Measurements from ENCODE around the gene FANCE. TPM values are rescaled to one million over a fixed set of nuclear protein-coding genes. Genes with fewer than 3 reads are reported as not detected.

The FANCE gene
- total RNA-seq, 1 experiment from 2014 or later, result 21.0 TPM

DNA sequence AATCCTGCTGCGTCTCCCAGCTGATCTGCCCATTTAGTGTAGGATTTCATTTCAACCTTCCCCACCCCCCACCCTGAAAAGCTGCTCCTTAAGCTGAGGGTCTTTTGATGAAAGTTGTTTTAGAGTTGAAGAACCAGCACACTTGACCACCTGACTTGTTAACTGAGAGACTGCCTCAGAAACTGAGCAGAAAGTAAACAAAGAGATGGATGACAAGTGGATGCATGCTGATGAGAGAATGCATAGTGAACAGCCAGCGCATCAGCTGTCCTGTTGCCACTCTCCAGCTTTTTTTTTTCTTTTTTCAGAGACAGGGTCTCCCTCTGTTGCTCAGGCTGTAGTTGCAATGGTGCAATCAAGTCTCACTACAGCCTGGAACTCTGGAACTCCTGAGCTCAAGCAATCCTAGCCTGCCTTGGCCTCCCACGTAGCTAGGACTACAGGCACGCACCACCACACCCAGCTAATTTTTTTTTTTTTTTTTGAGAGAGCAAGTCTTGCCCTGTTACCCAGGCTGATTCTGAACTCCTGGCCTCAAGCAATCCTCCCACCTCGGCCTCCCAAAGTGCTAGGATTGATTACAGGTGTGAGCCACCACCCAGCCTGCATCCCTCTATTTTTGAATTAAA, 25.5 kb downstream of the FANCE start:
- in situ Hi-C loops (cut with HindIII; ENCODE audit: low sequenced_read_pairs), result no loop called here
- no peak for DNase-seq (ENCODE audit: low spot score)

DNA sequence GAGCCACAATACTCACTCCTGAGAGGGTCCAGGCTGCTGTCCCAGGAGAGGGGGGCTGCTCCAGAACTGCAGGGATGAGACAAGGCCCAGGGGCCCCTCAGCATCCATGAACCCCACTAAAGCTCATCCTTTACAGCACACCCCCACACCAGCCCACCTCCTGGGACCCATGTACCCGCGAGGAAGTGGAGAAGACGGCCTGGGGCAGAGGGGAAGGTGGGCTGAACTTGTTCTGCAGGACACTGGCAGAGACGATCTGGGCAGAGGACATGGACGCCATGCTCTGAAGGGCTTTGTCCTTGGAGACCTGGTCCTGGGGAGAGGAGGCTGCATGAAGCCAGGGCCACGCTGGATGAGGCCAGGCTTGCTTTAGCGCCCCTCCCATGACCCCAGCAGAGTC, 26.1 kb downstream of the FANCE start:
- DNase-seq (ENCODE audit: low spot score), result no peak
- in situ Hi-C loops (cut with HindIII; ENCODE audit: low sequenced_read_pairs), result no loop called here

DNA sequence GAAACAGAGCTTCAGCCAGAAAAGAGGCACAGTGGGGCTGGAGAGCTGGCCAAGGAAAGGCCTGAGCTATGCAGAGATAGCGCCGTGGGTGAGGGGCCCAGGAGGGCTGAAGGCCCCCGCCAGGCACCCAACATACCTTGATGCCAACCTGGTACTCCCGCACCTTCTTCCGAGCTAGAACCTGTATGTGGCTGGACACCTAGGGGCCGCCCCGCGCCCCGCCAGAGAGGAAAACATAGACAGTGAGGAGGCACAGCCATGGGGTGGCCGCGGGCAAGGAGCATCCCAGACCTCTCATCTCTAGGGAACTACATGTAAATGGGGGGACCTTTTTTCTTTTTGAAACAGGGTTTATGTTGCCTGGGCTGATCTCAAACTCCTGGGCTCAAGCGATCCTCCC, 28.0 kb downstream of the FANCE start:
- no peak for DNase-seq (ENCODE audit: low spot score)
- in situ Hi-C loops (cut with HindIII; ENCODE audit: low sequenced_read_pairs), result no loop called here

DNA sequence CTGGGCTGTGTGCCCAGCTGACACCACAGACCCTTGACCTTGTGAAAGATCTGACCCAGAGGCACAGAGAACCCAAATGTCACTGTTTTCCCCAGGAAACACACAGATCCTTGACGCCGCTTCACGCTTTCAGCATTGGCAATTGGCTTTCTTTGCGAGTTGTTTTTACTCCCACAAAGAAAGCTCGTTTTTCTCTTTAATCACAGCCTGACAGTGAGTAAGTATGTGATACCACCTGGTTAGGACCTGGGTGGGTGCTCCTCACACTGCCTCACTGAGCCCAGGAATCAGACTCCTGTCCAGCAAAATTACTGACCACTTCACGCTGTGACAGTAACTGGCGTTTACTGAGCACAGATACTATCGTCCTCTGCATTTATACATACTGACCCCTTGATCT, 29.1 kb downstream of the FANCE start:
- no peak for DNase-seq (ENCODE audit: low spot score)
- in situ Hi-C loops (cut with HindIII; ENCODE audit: low sequenced_read_pairs), result no loop called here

DNA sequence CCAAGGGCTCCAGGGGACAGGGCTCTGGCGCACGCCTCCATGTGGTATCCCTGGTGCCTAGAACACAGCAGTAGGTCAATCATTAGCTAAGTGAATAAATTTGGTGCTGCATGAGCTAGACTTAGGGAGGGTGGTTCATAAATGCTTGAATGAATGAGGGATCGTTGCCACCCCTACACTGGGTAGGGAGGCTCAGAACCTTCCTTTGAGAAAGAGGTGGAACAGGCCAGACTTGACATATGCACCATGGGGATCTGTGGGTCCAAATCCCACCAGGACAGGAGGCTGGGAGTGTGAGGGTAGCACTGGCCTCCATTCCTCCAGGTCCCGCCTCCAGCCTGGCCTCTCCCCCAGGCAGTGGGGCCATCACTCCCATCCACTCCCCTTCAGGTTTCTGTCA, 30.9 kb downstream of the FANCE start:
- DNase-seq (ENCODE audit: low spot score), result no peak
- in situ Hi-C loops (cut with HindIII; ENCODE audit: low sequenced_read_pairs), result no loop called here

DNA sequence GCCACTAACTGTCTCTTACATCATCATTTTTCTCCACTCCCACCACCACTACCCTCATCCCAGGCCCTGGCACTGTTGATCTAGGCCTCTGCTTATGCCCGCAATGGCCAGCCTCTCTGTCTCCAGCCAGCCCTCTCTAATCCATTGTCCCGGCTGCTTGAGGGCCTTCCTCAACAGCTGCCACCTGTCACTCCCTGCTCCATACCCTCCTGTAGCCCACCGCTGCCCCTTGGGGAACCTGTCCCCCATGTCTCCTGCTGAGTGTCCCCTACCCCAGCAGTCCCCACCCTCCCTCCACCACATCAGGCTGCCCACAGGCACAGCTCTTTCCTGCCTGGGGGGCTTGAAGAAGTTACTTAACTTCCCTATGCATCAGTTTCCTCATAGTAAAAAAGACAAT, 31.4 kb downstream of the FANCE start:
- no peak for DNase-seq (ENCODE audit: low spot score)
- in situ Hi-C loops (cut with HindIII; ENCODE audit: low sequenced_read_pairs), result no loop called here

DNA sequence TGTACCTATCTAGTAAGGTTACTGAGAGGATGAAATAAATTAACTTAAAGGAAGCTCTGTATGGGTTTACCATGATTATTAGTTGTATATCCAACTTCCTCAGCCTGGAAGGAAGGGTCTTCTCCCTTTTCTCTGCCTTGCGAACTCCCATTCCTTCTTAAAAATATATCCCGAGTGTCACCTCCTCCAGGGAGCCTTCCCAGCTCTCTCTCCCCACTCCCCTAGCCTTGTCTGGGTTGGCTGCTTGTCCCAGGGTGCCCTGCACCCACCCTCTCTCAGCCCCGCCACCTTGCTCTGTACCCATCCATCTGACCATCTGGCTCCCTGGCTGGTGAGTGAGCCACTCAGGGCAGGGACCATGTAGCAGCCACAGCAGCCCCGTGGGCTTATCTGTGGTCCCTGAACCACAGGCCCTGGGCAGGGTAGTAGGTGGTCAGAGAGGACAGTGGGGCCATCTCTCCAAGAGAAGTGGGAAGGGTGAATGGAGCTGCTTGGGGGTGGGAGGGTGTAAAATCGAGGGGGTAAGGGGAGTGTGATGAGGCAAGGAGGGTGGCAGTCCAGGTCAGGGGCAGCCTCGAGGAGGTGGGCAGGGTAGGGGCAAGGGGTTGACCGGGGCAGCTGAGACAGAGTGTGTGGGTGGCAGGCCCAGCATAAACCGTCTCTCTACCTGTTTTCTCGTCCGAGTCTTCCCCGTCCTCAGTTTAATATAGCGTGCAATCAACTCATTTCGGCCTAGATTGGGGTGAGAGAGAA, 31.9 kb downstream of the FANCE start:
- DNase-seq (ENCODE audit: low spot score), result no peak
- in situ Hi-C loops (cut with HindIII; ENCODE audit: low sequenced_read_pairs), result no loop called here

DNA sequence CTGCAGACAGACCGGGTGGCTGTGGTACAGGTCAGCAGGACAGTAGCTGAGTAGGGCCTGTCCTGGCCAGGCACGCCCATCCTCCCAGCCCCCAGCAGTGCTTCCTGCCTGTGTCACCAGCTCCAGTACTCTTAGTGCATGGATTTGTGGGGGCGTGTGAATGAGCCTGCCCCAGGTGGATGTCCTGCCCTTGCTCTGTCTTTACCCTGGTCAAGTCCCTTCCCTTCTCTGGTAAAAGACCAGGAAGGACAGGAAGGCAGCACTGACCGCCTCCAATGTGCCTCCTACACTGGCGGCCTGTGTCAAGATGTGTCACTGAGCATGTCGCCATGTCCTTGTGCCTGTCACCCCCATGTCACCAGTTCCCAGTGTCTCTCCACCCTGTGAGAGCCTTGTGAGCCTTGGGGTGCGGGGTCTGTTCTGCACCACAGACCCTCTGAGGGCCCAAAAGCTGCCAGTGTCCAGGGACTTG, 32.8 kb downstream of the FANCE start:
- DNase-seq (ENCODE audit: low spot score), result no peak
- in situ Hi-C loops (cut with HindIII; ENCODE audit: low sequenced_read_pairs), result no loop called here

DNA sequence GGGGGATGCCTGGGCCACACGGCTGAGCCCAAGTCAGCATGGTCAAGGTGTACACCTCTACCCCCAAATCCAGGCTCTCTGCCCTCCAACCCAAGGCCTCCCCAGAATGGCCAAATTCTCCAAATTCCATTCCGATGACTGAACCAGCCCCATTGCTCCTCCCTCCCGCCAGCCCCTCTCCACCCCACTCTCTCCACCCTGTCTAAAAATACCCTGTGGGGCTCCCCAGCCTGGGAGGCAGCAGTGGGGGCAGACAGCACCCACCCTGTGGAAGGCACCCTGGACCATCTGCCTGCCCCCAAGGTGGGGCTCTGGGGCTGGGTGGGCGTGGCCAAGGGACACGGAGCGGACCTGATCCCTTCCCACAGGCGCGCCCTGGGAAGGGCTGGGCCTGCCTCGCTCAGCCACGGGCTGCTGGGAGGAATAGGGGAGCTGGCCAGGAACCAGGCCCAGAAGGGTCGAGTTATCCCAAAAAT, 33.3 kb downstream of the FANCE start:
- in situ Hi-C loops (cut with HindIII; ENCODE audit: low sequenced_read_pairs), result no loop called here
- DNase-seq (ENCODE audit: low spot score), result no peak

DNA sequence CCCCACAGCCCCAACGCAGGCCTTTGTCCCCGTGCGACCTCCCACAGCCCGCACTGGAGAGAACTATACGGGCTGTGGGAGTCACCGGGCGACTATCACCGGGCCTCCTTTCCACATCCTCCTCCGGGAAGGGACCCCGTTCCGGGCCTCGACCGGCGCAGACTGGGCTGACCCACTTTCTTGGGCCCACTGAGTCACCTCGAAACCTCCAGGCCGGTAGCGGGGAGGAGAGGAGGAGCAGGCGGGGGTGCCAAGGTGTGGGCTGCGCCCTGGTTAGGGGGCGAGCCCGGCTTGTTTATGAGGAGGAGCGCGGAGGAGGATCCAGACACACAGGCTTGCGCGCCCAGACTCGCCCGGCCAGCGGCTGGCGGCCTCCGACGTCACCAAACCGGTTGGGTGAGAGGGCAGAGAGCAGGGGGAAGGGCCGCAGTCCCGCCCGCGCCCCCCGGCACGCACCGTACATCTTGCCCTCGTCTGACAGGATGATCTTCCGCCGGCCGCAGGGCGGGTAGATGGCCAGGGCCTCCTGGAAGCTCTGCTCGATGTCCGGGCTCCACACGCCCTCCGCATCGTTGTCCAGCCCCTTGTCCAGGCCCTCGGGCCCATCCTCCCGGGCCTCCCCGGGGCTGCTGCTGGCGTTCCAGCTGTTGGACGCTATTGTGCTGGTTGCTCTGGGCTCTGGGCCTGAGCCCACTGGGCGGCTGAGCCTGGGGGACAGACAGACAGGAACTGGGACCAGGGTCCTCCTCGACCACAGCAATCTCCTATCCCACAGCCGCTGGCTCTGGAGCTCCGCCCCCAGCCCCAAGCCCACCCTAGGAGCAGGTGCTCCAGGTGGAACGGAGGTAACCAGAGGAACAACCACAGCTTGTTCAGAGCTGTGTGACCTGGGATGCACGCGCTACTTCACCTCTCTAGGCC, 34.1 kb downstream of the FANCE start:
- no peak for DNase-seq (ENCODE audit: low spot score)
- in situ Hi-C loops (cut with HindIII; ENCODE audit: low sequenced_read_pairs), result no loop called here

DNA sequence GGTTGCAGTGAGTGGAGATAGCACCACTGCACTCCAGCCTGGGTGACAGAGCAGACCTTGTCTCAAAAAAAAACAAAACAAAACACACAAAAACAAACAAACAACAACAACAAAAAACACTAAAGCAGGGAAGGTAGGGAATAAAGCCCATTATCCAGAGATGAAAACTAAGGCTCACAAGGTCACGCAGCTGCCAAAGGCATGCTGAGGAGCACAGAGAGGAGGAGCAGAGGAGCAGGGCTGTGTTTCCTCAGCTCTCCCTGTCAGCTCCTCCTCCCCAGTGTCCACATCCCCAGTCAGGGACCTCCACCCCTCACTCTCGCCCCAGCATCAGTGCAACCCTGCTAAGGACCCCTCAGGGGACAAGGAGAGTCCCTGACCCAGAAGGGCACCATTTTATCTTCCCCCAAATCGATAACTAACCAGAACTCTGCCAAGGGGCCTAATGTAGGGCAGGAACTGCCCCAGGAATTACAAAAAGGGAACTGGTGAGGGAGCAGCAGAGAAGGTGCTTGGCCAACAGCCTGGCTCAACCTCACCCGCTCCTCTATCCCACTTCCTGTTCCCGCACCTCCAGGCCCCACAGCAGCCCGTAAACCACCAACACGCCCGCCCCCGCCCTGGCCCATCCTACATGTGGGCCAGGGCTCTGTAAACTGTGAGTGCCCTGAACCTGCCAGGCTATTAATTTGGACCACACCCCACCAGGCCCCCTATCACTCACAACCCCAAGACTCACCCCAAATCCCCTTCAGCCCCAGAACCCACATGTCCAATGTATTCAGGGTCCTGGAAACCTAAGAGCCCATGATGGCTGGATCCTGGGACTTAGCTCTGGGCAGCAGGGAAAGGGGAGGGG, 35.7 kb downstream of the FANCE start:
- in situ Hi-C loops (cut with HindIII; ENCODE audit: low sequenced_read_pairs), result no loop called here
- DNase-seq (ENCODE audit: low spot score), result no peak

DNA sequence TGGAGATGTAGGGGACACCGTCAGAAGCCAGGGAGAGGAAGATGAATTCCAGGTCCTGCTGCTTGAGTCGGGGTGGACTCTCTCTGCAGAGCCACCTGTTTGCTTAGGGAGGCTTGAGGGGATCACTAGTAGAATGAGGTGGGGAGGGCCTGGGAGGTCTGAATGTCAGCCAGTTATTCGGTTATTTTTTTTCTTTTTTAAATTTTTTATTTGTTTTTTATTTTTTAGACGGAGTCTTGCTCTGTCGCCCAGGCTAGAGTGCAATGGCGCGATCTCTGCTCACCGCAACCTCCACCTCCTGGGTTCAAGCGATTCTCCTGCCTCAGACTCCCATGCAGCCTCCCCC, 36.4 kb downstream of the FANCE start:
- in situ Hi-C loops (cut with HindIII; ENCODE audit: low sequenced_read_pairs), result no loop called here
- no peak for DNase-seq (ENCODE audit: low spot score)

DNA sequence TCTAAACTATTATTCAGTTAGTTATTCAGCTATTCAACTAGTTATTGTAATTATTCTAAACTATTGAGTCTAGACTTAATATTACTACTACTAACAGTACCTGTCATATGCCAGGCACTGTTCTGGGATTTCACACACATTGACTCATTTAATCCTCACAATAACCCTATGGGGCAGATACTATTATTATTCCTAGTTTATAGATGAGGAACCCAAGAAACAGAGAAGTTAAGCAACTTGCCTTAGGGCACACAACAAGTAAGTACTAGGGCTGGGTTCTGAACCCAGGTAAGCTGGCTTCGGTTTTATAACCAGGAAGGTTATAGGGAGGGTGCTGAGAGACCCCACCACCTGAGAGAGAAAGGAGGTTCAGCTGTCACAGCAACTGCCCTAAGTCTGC, 36.9 kb downstream of the FANCE start:
- in situ Hi-C loops (cut with HindIII; ENCODE audit: low sequenced_read_pairs), result no loop called here
- DNase-seq (ENCODE audit: low spot score), result no peak

DNA sequence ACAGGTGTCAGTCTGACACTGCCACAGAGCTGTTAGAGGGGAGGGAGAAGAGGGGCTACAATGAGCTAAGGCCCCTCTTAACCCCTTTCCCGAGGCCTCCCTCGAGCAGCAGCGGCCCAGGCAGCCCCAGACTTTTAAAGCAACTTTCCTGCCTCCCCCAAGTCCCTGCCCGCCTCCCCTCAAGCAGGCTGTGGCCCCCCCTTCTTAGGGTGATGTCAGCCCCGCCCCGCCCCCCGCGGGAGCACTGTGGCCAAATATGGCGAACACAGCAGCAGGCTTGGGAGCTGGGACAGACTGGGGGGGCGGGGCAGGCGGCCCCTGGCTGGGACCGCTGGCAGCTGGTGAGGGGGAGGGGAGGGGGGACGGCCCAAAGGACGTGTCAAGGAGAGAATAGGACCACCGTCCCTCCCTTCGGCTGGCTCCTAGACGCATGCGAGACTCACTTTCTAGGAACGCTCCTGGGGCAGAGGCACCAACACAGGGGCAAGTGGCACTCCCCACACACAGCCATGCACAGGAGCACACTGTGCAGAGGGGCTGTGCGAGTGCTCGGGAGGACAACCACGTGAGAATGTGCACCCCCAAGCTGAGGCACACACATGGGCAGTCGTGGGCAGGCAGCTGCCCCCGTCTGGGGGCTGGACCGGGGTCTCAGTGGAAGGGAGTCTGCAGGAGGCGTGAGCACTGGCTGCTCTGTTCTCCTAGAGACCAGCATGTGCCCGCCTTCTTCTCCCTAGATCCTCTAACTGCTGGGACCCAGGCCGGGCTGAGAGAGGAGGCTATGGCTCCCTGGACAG, 38.1 kb downstream of the FANCE start:
- in situ Hi-C loops (cut with HindIII; ENCODE audit: low sequenced_read_pairs), result no loop called here
- no peak for DNase-seq (ENCODE audit: low spot score)

DNA sequence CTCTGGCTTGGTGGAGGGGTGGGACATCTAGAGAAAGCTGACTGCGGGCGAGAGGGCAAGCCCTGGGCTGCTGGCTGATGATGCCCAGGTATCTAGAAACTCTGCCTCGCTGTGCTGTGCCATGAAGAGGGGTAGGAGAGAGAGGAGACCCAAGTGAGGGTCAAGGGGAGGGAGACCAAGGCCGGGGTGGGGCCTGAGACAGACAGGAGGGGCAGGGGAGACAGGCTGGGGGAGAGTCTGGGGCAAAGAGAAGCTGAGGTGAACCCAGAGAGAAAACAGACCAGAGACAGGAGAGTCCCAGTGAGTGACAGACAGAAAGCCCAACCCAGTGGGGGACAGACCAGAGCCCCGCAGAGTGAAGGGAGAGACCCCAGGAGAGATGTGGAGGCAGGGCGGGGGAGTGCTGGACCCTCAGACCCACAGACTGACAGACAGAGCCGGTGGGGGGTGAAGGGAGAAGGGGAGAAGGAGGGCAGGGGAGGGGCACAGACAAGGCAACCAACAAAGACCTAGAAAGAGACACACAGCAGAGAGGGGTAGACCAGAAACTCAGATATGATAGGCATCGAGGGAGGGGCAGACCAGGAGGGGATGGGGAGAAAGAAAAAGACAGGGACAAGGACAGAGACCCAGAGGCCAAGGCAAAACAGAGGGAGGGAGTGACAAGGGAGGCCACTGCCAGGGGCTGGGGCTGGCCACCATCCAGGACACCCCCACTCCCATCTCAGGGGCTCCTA, 38.9 kb downstream of the FANCE start:
- DNase-seq (ENCODE audit: low spot score), result no peak
- in situ Hi-C loops (cut with HindIII; ENCODE audit: low sequenced_read_pairs), result no loop called here

DNA sequence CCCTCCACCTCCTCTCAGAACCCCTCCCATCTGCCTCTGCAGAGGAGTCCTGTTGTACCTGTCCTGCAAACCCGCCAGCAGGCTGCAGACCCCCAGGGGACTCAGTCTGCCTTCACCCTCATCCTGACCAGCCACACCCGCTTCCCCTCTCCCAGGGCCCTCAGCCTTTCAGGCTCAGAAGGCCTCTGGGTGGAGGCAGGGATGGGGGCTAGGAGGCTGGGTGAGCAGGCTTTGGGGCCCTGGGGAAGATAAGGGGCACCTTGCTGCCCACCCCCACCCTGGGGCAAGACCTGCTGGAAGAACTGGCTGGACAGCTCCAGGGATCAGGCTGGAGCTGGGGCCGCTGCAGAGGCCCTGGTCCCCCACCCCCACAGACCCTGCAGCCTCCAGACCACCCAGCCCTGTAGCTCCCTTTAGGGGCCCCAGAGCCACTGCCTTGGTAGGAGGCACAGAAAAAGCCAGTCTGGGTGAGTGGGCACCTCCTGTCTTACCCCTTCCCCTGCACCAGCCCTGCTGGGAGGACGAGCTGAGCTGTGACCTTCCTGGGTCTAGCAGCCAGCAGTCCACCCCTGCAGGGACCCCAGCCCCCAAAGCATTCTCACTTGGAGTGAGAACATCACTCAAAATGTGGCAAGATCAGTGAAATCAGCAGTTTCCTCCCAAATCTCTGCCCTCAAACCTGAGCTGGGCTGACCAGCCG, 39.6 kb downstream of the FANCE start:
- no peak for DNase-seq (ENCODE audit: low spot score)
- in situ Hi-C loops (cut with HindIII; ENCODE audit: low sequenced_read_pairs), result no loop called here

DNA sequence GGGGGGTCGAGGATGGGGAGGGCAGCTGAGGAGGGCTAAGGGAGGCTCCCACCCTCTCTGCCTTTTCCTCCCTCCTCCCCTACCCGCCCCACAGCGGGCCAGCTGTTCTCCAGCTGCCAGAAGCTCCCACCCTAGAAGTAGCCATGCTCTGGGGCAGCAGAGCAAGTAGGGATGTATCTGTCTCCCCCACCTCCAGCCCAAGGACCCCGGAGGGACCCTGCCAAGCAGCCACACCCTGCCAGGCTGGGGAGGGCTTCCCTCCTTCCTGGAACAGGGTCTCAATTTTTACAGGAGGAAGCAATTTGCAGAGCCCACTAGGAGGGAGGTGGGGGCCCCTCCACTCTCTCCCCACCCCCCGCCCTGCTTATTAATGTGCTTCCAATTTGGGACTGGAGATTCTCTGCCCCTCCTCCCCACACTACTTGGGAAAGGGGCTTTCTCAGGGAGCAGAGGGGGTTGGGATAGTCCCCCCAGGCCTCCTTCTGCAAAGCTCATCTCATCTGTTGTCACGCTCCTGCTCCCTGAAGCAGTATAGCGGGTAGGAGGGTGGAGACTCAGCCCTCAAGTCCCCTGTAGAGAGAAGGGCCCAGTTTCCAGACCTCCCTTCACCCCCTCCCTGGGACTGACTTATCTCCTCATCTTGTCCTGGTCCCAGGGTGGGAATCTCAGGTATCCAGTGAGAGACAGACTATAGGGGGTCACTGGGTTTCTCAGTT, 40.3 kb downstream of the FANCE start:
- DNase-seq (ENCODE audit: low spot score), result no peak

More for the DNA sequence above, 40.3 kb downstream of the FANCE start:
- in situ Hi-C loops (cut with HindIII; ENCODE audit: low sequenced_read_pairs), result no loop called here

Measured in G401 (cell line).